Kasumi-1 (cell line): ENCODE data around the gene TTC7B.
A peak's percentile ranks its signal among the peaks of the same experiment; 100 is the strongest.

Experiments
- DNase-seq, 2 experiments: peaks; one replicate each; lab custom pipeline; 2025; lab: John Stamatoyannopoulos, UW

TTC7B gene

DNA sequence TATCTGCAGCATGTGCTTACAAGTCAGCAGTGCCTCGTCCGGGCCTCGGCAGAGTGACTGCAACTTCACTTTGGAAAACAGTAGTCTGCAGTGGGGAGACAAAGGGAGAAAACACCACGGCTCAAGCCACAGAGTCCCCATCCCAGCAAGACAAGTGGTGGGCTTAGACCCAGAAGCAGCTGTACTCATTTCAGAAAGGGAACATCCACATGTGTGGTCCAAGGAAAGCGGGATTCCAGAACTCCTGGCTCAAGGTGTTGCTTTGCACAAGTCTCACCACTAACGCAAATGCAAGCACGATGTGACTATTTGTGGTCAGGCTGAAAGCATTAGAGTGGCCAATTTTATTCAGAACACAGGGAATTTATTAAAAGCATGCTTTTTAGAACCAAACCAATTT, 198.3 kb downstream of the TTC7B start:
- DNase-seq, result no peak

- DNase-seq, result no peak
Measured at GRCh38 chr14:90616881-90617280, 199.3 kb downstream of the TTC7B start.

GRCh38 chr14:90616313-90616712, 199.9 kb downstream of the TTC7B start:
- DNase-seq, result no peak

DNA sequence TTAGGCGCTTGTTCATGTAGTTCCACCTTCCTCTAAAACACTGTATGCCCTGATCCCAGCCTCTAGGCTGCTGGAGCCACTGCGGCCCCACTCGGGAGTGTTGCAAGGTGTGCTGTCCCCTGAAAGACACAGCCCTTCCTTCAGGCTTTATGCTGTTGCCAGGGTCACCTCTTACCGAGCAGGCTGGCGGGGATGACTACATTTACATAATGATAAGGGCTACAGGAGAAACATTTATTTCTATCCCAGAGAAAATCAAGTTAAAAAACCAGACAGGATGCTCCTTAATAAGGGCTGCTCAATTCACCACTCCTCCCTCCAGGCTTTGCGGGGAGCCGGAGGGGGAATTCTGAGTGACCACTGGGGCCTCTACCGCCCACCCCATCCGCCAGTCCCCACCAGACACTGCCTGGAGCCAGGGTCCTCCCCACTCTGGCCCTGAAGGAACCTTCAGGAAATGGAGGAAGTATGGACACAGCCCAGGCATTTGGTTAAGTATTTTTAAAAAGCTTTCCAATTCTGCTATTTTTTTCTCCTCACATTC, 200.6 kb downstream of the TTC7B start:
- no peak for DNase-seq

DNA sequence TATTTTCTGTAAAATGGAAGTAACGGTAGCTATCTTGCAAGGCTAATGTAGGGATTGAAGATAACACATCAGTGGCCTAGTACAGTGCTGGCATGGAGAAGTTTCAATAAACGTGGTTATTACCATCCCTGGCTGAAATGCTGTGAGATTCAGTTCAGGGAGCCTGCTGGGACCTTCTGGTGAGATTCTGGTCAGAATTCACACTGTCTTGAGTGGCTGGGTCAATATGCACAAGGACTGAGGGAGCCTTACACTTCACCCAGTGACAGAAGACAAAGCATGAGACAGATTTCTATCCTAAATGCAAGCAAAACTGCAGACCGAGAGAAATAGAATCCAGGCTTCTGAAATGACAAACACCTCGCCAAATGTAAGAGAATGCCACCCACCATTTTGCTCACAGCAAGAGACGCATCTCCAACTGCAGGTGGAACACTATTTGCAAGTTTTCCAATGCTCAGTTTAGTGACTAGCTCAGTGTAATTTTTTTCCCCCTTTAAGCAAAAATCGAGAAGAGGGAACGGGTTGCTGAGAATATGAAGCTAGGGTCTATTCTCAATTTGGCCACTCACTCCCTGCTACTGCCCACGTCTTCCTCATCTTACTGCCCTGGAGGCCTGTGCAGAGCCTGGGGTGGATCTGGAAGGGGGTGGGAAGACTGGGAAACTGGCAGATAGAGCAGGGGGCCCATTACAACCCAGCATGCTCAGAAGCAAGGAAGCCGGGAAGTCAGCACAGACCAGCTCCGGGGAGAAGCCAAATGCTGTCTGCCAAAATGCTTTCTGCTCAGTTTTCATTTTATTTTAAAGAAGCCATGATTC, 201.3 kb downstream of the TTC7B start:
- DNase-seq, result no peak

GRCh38 chr14:90613997-90614396, 202.2 kb downstream of the TTC7B start:
- no peak for DNase-seq

- no peak for DNase-seq
Measured at GRCh38 chr14:90613453-90613852, 202.8 kb downstream of the TTC7B start.

GRCh38 chr14:90612801-90613200, 203.4 kb downstream of the TTC7B start:
- DNase-seq, result no peak

GRCh38 chr14:90611936-90612335, 204.3 kb downstream of the TTC7B start:
- no peak for DNase-seq

- no peak for DNase-seq
Measured at GRCh38 chr14:90611501-90611900, 204.7 kb downstream of the TTC7B start.

GRCh38 chr14:90610346-90611040, 205.7 kb downstream of the TTC7B start:
- no peak for DNase-seq

DNA sequence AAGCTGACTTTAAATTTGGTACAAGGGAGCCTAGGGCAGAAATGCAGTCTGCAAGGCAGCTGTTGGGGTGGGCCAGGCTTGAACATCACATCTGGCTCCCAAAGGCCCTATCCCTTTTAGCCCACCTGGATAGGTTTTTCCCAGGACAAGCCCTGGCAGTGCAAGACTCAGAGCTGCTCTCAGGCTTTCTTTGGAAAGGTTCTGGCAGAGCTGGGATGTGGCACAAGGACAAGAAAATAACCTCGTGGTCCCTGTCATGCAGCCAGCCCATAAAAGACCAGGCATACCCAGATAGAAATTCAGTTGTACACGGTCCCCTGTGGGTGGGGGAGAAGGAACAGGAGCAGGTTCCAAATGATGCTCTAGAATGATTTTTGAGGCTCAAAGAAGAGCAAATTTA, 206.9 kb downstream of the TTC7B start:
- DNase-seq, result no peak

DNA sequence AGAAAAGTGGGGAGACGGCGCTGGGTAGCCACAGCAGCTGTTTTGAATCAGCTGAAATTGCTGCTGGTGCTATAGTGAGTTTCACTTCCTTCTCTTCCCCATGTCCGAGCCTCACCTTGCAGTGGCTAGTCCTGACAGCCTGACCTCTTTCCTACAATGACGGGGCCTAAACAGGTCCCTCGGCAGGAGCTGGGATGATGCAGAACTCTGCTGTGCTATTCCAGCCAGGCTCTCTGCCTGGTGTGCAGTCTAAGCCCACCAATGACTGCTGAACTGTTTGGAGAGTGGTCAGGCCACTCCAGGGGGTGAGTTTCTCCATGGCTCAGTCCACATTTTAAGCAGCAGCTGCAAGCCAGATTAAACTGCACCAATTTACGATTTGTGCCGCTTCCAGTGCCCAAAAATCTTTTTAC, 207.3 kb downstream of the TTC7B start:
- DNase-seq, result no peak

GRCh38 chr14:90608281-90608680, 207.9 kb downstream of the TTC7B start:
- peak in 1 of 2 experiments; percentile 2 for DNase-seq

- no peak for DNase-seq
Measured at GRCh38 chr14:90607141-90607540, 209.1 kb downstream of the TTC7B start.

DNA sequence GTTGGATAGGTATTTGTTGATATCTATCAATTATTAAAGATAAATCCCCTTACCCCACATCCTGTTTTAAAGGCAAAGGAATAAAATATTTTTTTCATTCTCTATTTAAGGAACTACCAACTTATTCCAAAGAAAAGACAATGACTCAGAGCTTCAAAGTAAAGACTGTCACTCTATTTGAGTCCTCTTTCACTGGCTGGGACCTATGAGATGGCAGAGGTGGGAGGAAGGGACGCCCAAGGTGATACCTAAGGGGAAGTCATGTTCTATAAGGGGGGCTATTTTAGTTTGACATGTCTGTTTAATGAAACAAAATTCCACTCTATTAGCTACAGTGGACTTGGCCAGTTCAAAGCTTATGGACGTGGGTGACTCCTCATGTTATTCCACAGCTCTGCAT, 209.8 kb downstream of the TTC7B start:
- no peak for DNase-seq

- DNase-seq, result no peak
Measured at GRCh38 chr14:90605430-90605829, 210.8 kb downstream of the TTC7B start.

GRCh38 chr14:90604356-90604755, 211.9 kb downstream of the TTC7B start:
- no peak for DNase-seq

DNA sequence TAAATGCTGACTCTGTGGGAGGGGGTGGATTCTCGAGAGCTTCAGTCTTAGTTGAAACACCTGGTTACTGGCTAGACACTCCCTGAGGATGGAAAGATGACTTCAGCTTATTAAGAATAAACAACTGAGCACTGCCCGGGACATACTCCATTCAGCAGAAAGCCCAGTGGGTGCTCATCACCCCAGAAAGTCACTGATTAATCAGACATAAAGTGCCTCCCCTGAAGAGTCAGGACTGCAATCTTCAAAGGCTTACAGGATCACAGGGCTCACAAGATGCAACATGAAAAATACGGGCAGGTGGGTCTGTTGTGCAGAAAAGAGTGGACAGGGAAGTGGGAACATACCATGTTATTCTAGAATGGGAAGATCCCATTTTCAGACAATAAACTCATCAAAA, 212.4 kb downstream of the TTC7B start:
- DNase-seq, result no peak

- no peak for DNase-seq
Measured at GRCh38 chr14:90603336-90603735, 212.9 kb downstream of the TTC7B start.

DNA sequence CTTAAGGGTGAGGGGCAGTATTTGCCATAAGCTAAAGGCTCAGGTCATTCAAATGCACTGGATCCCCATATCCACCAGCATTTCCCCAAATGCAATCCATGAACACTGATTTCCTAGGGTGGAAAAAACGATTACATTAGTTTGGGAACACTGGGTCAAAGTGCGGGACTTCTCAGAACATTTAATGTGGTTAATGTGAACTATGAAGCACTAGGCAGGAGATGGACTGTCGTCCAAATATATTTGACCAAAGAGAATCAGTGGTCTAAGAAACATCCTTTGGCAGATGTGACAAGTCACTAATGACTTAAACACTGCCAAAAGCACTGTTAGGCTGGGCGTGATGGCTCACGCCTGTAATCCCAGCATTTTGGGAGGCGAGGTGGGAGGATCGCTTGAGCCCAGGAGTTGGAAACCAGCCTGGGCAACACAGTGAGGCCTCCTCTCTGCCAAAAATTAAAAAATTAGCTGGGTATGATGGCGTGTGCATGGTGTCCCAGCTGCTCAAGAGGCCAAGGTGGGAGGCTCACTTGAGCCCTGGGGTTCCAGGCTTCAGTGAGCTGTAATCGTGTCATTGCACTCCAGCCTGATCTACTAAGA, 214.0 kb downstream of the TTC7B start:
- DNase-seq, result no peak

DNA sequence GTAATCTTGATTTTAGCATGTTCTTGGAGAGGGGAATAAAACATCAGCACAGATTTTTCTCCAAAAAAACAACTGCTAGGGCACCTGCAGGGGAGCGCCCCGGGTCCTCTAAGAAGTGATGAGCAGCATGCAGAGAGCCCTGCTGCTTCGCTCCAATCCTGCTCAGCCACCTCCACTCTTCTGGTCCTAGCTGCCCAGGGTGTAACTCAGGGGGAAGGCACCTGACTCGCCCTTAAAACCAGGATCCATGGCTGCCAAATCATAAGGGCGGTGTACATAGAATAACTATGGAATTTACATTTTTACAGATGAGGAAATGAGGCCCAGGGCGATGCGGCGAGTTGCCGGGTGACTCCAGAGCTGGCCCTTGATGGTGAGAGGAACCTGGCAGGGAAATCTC, 214.7 kb downstream of the TTC7B start:
- DNase-seq, result no peak

GRCh38 chr14:90600619-90601018, 215.6 kb downstream of the TTC7B start:
- DNase-seq, result no peak
